WTC11 (cell line): ENCODE data around the gene LBHD2.

Source experiments
- ATF2 ChIP-seq: sonication (generic); formaldehyde crosslinking; IDR thresholded peaks from 2 replicates; pipeline ENCODE4 v1.8.1; 2022; ENCODE audit warnings: low read depth, missing genetic modification reagents, borderline replicate concordance
- ATF3 ChIP-seq: sonication (generic); formaldehyde crosslinking; conservative IDR thresholded peaks from 2 replicates; pipeline ENCODE4 v1.8.1; 2022; ENCODE audit warnings: mild to moderate bottlenecking, missing genetic modification reagents
- CREM ChIP-seq: sonication (generic); formaldehyde crosslinking; IDR thresholded peaks from 2 replicates; pipeline ENCODE4 v1.8.1; 2022; ENCODE audit warnings: mild to moderate bottlenecking, missing genetic modification reagents, moderate library complexity
- EMX1 ChIP-seq: fragments of 250-450 bp; sonication (Bioruptor Pico); IDR thresholded peaks from 2 replicates; pipeline ENCODE4 v1.8.0; 2021; ENCODE audit warnings: mild to moderate bottlenecking
- MAX ChIP-seq: sonication (generic); formaldehyde crosslinking; IDR thresholded peaks from 2 replicates; pipeline ENCODE4 v1.8.0; 2022; ENCODE audit warnings: mild to moderate bottlenecking, missing genetic modification reagents
- NFATC4 ChIP-seq: fragments of 250-450 bp; sonication (Bioruptor Pico); IDR thresholded peaks from 2 replicates; pipeline ENCODE4 v1.9.0; 2021; ENCODE audit warnings: mild to moderate bottlenecking
- STAT6 ChIP-seq: sonication (generic); formaldehyde crosslinking; conservative IDR thresholded peaks from 2 replicates; pipeline ENCODE4 v1.8.1; 2023; ENCODE audit warnings: mild to moderate bottlenecking, low read depth, missing genetic modification reagents, moderate library complexity
- ZNF138 ChIP-seq: sonication (generic); formaldehyde crosslinking; conservative IDR thresholded peaks from 2 replicates; pipeline ENCODE4 v1.8.1; 2022; ENCODE audit warnings: mild to moderate bottlenecking, moderate library complexity, missing genetic modification reagents
- ZNF263 ChIP-seq: sonication (generic); formaldehyde crosslinking; IDR thresholded peaks from 2 replicates; pipeline ENCODE4 v1.8.1; 2022; ENCODE audit warnings: low read depth, mild to moderate bottlenecking, moderate library complexity, missing genetic modification reagents
- ZNF396 ChIP-seq: fragments of 250-450 bp; sonication (Bioruptor Pico); IDR thresholded peaks from 2 replicates; pipeline ENCODE4 v1.8.0; 2021; ENCODE audit warnings: mild to moderate bottlenecking, moderate library complexity, borderline replicate concordance
- TF ChIP-seq, protein P1 (sequence below): fragments of 200-600 bp; IDR thresholded peaks from 2 replicates; pipeline ENCODE4 v1.8.0; 2022; ENCODE audit warnings: antibody characterized with exemption
- TF ChIP-seq, protein P2 (sequence below): sonication (generic); formaldehyde crosslinking; IDR thresholded peaks from 2 replicates; pipeline ENCODE4 v1.8.0; 2022; ENCODE audit warnings: missing genetic modification reagents

DNA sequence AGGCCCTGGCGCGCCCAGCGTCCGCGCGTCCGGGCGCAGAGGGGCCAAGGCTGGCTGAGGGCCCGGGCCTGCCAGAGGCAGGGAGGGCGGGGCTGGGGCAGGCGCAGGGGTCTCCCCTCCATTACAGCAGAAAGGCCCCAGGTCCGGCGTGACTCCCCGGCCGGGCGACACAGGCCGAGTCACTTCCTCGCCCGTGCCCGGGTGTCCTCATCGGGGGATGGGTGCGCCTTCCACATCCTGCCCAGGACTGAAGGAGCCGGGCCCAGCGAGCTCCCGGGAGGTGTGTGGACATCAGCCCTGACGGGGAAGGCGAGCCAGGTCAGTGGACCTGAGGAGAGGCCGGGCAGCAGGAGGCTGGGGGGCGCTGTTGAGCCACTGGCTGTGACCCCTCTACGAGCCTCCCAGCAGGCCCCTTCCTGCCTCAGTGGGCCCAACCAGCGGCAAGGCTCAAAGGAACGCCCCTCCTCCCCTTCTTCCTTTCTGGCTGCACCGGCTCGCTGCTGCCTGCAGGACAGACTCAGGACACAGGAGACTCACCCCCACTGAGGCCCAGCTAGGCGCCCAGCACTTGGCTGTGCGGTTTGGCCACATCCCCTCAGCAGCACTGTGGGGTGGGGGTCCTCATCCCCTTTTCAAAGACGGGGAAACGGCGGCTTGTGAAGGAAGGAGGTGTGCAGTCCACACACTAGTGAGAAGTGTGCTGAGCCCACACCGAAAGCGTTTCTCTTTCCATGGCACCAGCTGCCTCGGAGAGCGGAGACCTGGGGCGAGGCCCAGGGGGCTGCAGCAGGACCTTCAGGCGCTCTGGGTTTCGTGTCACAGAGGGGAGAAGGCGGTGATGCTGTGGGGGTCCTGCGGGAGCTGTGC, 39.9 kb downstream of the LBHD2 start:
- TF ChIP-seq STAT6 (no peak), EMX1 (CRISPR knock-in tag) (no peak), MAX (CRISPR knock-in tag) (0 out of 2 replicates have a peak, but pooled peaks have one; percentile 19), ZNF138 (CRISPR knock-in tag) (no peak), ATF3 (CRISPR knock-in tag) (no peak), ZNF396 (CRISPR knock-in tag) (no peak), ZNF263 (CRISPR knock-in tag) (no peak), NFATC4 (CRISPR knock-in tag) (no peak), ATF2 (no peak), CREM (CRISPR knock-in tag) (no peak)
- TF ChIP-seq, protein P1, sequence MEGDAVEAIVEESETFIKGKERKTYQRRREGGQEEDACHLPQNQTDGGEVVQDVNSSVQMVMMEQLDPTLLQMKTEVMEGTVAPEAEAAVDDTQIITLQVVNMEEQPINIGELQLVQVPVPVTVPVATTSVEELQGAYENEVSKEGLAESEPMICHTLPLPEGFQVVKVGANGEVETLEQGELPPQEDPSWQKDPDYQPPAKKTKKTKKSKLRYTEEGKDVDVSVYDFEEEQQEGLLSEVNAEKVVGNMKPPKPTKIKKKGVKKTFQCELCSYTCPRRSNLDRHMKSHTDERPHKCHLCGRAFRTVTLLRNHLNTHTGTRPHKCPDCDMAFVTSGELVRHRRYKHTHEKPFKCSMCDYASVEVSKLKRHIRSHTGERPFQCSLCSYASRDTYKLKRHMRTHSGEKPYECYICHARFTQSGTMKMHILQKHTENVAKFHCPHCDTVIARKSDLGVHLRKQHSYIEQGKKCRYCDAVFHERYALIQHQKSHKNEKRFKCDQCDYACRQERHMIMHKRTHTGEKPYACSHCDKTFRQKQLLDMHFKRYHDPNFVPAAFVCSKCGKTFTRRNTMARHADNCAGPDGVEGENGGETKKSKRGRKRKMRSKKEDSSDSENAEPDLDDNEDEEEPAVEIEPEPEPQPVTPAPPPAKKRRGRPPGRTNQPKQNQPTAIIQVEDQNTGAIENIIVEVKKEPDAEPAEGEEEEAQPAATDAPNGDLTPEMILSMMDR: 0 out of 2 replicates have a peak, but pooled peaks have one; percentile 24
- TF ChIP-seq, protein P2, sequence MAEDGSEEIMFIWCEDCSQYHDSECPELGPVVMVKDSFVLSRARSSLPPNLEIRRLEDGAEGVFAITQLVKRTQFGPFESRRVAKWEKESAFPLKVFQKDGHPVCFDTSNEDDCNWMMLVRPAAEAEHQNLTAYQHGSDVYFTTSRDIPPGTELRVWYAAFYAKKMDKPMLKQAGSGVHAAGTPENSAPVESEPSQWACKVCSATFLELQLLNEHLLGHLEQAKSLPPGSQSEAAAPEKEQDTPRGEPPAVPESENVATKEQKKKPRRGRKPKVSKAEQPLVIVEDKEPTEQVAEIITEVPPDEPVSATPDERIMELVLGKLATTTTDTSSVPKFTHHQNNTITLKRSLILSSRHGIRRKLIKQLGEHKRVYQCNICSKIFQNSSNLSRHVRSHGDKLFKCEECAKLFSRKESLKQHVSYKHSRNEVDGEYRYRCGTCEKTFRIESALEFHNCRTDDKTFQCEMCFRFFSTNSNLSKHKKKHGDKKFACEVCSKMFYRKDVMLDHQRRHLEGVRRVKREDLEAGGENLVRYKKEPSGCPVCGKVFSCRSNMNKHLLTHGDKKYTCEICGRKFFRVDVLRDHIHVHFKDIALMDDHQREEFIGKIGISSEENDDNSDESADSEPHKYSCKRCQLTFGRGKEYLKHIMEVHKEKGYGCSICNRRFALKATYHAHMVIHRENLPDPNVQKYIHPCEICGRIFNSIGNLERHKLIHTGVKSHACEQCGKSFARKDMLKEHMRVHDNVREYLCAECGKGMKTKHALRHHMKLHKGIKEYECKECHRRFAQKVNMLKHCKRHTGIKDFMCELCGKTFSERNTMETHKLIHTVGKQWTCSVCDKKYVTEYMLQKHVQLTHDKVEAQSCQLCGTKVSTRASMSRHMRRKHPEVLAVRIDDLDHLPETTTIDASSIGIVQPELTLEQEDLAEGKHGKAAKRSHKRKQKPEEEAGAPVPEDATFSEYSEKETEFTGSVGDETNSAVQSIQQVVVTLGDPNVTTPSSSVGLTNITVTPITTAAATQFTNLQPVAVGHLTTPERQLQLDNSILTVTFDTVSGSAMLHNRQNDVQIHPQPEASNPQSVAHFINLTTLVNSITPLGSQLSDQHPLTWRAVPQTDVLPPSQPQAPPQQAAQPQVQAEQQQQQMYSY: no peak
